WTC11 (cell line): ENCODE measurements around the gene MSI1. TPM values are rescaled to one million over a fixed set of nuclear protein-coding genes. Genes with fewer than 3 reads are reported as not detected.

Experiments used
- ATAC-seq: fragments of 200-7000 bp; cut with Tn5 transposase; 2 replicates; pipeline ENCODE4 v1.10.0; 2021; ENCODE audit warnings: mild to moderate bottlenecking, moderate library complexity
- CTCF ChIA-PET: fragments of 300-600 bp; sonication (Branson Sonifier 250); formaldehyde crosslinking; loops from one replicate; lab custom pipeline; 2021; ENCODE audit warnings: antibody characterized with exemption; lab: Charles Lee
- POLR2A ChIA-PET: fragments of 350-600 bp; sonication (Branson Sonifier 250); formaldehyde crosslinking; loops from one replicate; lab custom pipeline; 2021; ENCODE audit warnings: antibody characterized with exemption; lab: Charles Lee
- DNase-seq: peaks from one replicate; pipeline ENCODE4 v3.0.0; 2021; ENCODE audit warnings: low spot score
- H3K27ac Mint-ChIP-seq: 2 replicates; pipeline ENCODE4 v1.8.0; 2021; ENCODE audit warnings: mixed read lengths
- H3K27me3 Mint-ChIP-seq: 2 replicates; pipeline ENCODE4 v1.8.0; 2021; ENCODE audit warnings: low read depth, mild to moderate bottlenecking, moderate library complexity, mixed read lengths
- H3K36me3 Mint-ChIP-seq: 2 replicates; pipeline ENCODE4 v1.8.0; 2021; ENCODE audit warnings: mixed read lengths
- H3K4me1 Mint-ChIP-seq: 2 replicates; pipeline ENCODE4 v1.8.0; 2022; ENCODE audit warnings: mixed read lengths
- H3K4me3 Mint-ChIP-seq: 2 replicates; pipeline ENCODE4 v1.8.0; 2021; ENCODE audit warnings: mild to moderate bottlenecking, moderate library complexity, mixed read lengths
- H3K9me3 Mint-ChIP-seq: 2 replicates; pipeline ENCODE4 v1.8.0; 2021; ENCODE audit warnings: mixed read lengths
- AFF4 ChIP-seq: sonication (generic); formaldehyde crosslinking; IDR thresholded peaks from 2 replicates; pipeline ENCODE4 v1.8.1; 2023; ENCODE audit warnings: mild to moderate bottlenecking, missing genetic modification reagents, borderline replicate concordance
- ATF3 ChIP-seq: sonication (generic); formaldehyde crosslinking; conservative IDR thresholded peaks from 2 replicates; pipeline ENCODE4 v1.8.1; 2022; ENCODE audit warnings: mild to moderate bottlenecking, missing genetic modification reagents
- FOXJ3 ChIP-seq: sonication (generic); formaldehyde crosslinking; IDR thresholded peaks from 2 replicates; pipeline ENCODE4 v1.9.0; 2021; ENCODE audit warnings: missing genetic modification reagents, mild to moderate bottlenecking, borderline replicate concordance
- GRHL2 ChIP-seq: fragments of 250-450 bp; sonication (Bioruptor Pico); IDR thresholded peaks from 2 replicates; pipeline ENCODE4 v1.8.0; 2022; ENCODE audit warnings: mild to moderate bottlenecking, moderate library complexity; ENCODE audit not compliant: insufficient replicate concordance, severe bottlenecking
- HMGA2 ChIP-seq: fragments of 250-450 bp; sonication (Bioruptor Pico); IDR thresholded peaks from 2 replicates; pipeline ENCODE4 v1.4.0; 2021; ENCODE audit warnings: mild to moderate bottlenecking, moderate library complexity
- JAZF1 ChIP-seq: fragments of 250-450 bp; sonication (Bioruptor Pico); IDR thresholded peaks from 2 replicates; pipeline ENCODE4 v1.9.0; 2021; ENCODE audit warnings: moderate library complexity, mild to moderate bottlenecking, inconsistent platforms
- MAX ChIP-seq: sonication (generic); formaldehyde crosslinking; IDR thresholded peaks from 2 replicates; pipeline ENCODE4 v1.8.0; 2022; ENCODE audit warnings: mild to moderate bottlenecking, missing genetic modification reagents
- NFATC4 ChIP-seq: fragments of 250-450 bp; sonication (Bioruptor Pico); IDR thresholded peaks from 2 replicates; pipeline ENCODE4 v1.9.0; 2021; ENCODE audit warnings: mild to moderate bottlenecking
- NFYB ChIP-seq: sonication (generic); formaldehyde crosslinking; conservative IDR thresholded peaks from 2 replicates; pipeline ENCODE4 v1.8.0; 2022; ENCODE audit warnings: low read depth, missing genetic modification reagents
- PREB ChIP-seq: sonication (generic); formaldehyde crosslinking; IDR thresholded peaks from 2 replicates; pipeline ENCODE4 v1.8.1; 2022; ENCODE audit warnings: mild to moderate bottlenecking, missing genetic modification reagents, moderate library complexity, borderline replicate concordance
- ZNF416 ChIP-seq: fragments of 250-450 bp; sonication (Bioruptor Pico); IDR thresholded peaks from 2 replicates; pipeline ENCODE4 v1.9.0; 2021; ENCODE audit warnings: mild to moderate bottlenecking, inconsistent platforms
- ZNF532 ChIP-seq: fragments of 250-450 bp; sonication (Bioruptor Pico); IDR thresholded peaks from 2 replicates; pipeline ENCODE4 v1.9.0; 2021; ENCODE audit warnings: mild to moderate bottlenecking, borderline replicate concordance
- total RNA-seq: library from RNA; stranded (reverse); gene quantifications from 3 replicates; pipeline ENCODE4 v1.2.3, GENCODE V29; 2021

The MSI1 gene
- total RNA-seq, 1 experiment from 2014 or later, result 71.5 TPM

GRCh38 chr12:120366341-120366705 lies 2.6 kb downstream of the MSI1 start (continued):
- TF ChIP-seq AFF4 (CRISPR knock-in tag) (no peak), PREB (CRISPR knock-in tag) (no peak), NFATC4 (CRISPR knock-in tag) (no peak)

GRCh38 chr12:120365675-120366340 lies 3.2 kb downstream of the MSI1 start:
- ATAC-seq, result no peak
- peaks cover 12% of the 10 kb centered on the region for H3K36me3 Mint-ChIP-seq
- TF ChIP-seq ZNF416 (CRISPR knock-in tag) (no peak), GRHL2 (CRISPR knock-in tag) (no peak), ZNF532 (no peak), NFYB (CRISPR knock-in tag) (no peak), HMGA2 (CRISPR knock-in tag) (no peak), FOXJ3 (CRISPR knock-in tag) (no peak), JAZF1 (CRISPR knock-in tag) (no peak), ATF3 (no peak)
- no peaks in the 10 kb centered on the region for H3K9me3 Mint-ChIP-seq
- peaks cover 64% of the 10 kb centered on the region for H3K4me1 Mint-ChIP-seq
- no peak overlapping the region for H3K4me3 Mint-ChIP-seq
- CTCF ChIA-PET, result interaction anchor here (1.1 to 3.4 kb wide), 5 partner anchors 10 to 138 kb away, joined by 3 to 74 read pairs (median 17); partner anchors contain the start of gene SIRT4
- DNase-seq, result no peak
- no peak overlapping the region for H3K27ac Mint-ChIP-seq
- H3K27me3 Mint-ChIP-seq, result peaks cover 14% of the 10 kb centered on the region
- POLR2A ChIA-PET, result no interaction called here

GRCh38 chr12:120364487-120364886 lies 4.5 kb downstream of the MSI1 start:
- peaks cover 61% of the 10 kb centered on the region for H3K4me1 Mint-ChIP-seq
- H3K4me3 Mint-ChIP-seq, result no peak overlapping the region
- H3K36me3 Mint-ChIP-seq, result peaks cover 12% of the 10 kb centered on the region
- TF ChIP-seq MAX (CRISPR knock-in tag), result no peak
- CTCF ChIA-PET, result interaction anchor here (0.8 to 1.2 kb wide), 3 partner anchors 30 to 136 kb away, joined by 3 read pairs; partner anchors contain the start of gene SRSF9
- no peaks in the 10 kb centered on the region for H3K9me3 Mint-ChIP-seq
- ATAC-seq (no peak), DNase-seq (no peak)
- H3K27ac Mint-ChIP-seq, result no peak overlapping the region
- H3K27me3 Mint-ChIP-seq, result peaks cover 1% of the 10 kb centered on the region
- POLR2A ChIA-PET, result no interaction called here
